Muscle layer of duodenum (tissue), 2 donors: ENCODE measurements around the gene COL15A1.
"Not testable (repeated sequence)": the region's sequence is repeated elsewhere in the genome, so short reads cannot be mapped to it uniquely, and the experiment has no call there.

Experiments used
- H3K27ac ChIP-seq: one replicate; pipeline ENCODE4 v1.7.0; 2013; ENCODE audit warnings: mild to moderate bottlenecking, low read length
- H3K27me3 ChIP-seq: one replicate; pipeline ENCODE4 v1.7.0; 2013; ENCODE audit warnings: low read depth, mild to moderate bottlenecking, control low read depth, low read length
- H3K36me3 ChIP-seq, 2 donors: one replicate each; pipeline ENCODE4 v1.7.0; 2013; ENCODE audit warnings: low read length in 2 of 2, control low read depth in 1 of 2, mild to moderate bottlenecking in 1 of 2; ENCODE audit not compliant: insufficient read depth in 2 of 2, control insufficient read depth in 1 of 2
- H3K4me1 ChIP-seq, 2 donors: one replicate each; pipeline ENCODE4 v1.7.0; 2013; ENCODE audit warnings: low read length in 2 of 2, mild to moderate bottlenecking in 2 of 2, control low read depth in 1 of 2, moderate library complexity in 1 of 2; ENCODE audit not compliant: insufficient read depth in 2 of 2, control insufficient read depth in 1 of 2
- H3K4me3 ChIP-seq, 2 donors: one replicate each; pipeline ENCODE4 v1.7.0; 2013; ENCODE audit warnings: low read length in 2 of 2, low read depth in 1 of 2, mild to moderate bottlenecking in 1 of 2
- H3K9me3 ChIP-seq, 2 donors: one replicate each; pipeline ENCODE4 v1.7.0; 2013; ENCODE audit warnings: low read length in 2 of 2, control low read depth in 1 of 2, mild to moderate bottlenecking in 1 of 2; ENCODE audit not compliant: control insufficient read depth in 1 of 2
- donor health status: healthy.

COL15A1 gene

GRCh38 chr9:99006979-99007378 is 63.3 kb downstream of the COL15A1 start:
- no peak overlapping the region for H3K4me3 ChIP-seq
- H3K27ac ChIP-seq, result no peak overlapping the region
- peaks cover 3 to 23% of the 10 kb centered on the region in 2 donors for H3K36me3 ChIP-seq
- no peaks in the 10 kb centered on the region for H3K27me3 ChIP-seq
- H3K4me1 ChIP-seq, result no peaks in the 10 kb centered on the region
- H3K9me3 ChIP-seq, result no peaks in the 10 kb centered on the region

GRCh38 chr9:99008203-99008602 is 64.5 kb downstream of the COL15A1 start:
- peaks cover 3 to 23% of the 10 kb centered on the region in 2 donors for H3K36me3 ChIP-seq
- no peaks in the 10 kb centered on the region for H3K9me3 ChIP-seq
- no peaks in the 10 kb centered on the region for H3K27me3 ChIP-seq
- no peak overlapping the region for H3K27ac ChIP-seq
- no peak overlapping the region for H3K4me3 ChIP-seq
- H3K4me1 ChIP-seq, result no peaks in the 10 kb centered on the region

GRCh38 chr9:99010393-99010792 is 66.7 kb downstream of the COL15A1 start:
- not testable (repeated sequence) for H3K4me1 ChIP-seq, H3K9me3 ChIP-seq, H3K4me3 ChIP-seq, H3K27me3 ChIP-seq, H3K27ac ChIP-seq
- H3K36me3 ChIP-seq, result peaks cover 0 to 13% of the 10 kb centered on the region in 2 donors

GRCh38 chr9:99011161-99011709 is 67.5 kb downstream of the COL15A1 start:
- no peaks in the 10 kb centered on the region for H3K27me3 ChIP-seq
- peaks cover 5 to 19% of the 10 kb centered on the region in 2 donors for H3K36me3 ChIP-seq
- no peaks in the 10 kb centered on the region for H3K4me1 ChIP-seq
- H3K4me3 ChIP-seq, result no peak overlapping the region
- H3K27ac ChIP-seq, result no peak overlapping the region
- H3K9me3 ChIP-seq, result no peaks in the 10 kb centered on the region

- Histone ChIP-seq H3K27ac (no peak overlapping the region), H3K4me3 (no peak overlapping the region), H3K36me3 (peaks cover 5 to 22% of the 10 kb centered on the region in 2 donors), H3K9me3 (no peaks in the 10 kb centered on the region), H3K27me3 (no peaks in the 10 kb centered on the region), H3K4me1 (no peaks in the 10 kb centered on the region)
Observed at GRCh38 chr9:99012957-99013512, 69.3 kb downstream of the COL15A1 start.

- no peak overlapping the region for H3K4me3 ChIP-seq
- H3K4me1 ChIP-seq, result no peaks in the 10 kb centered on the region
- H3K27me3 ChIP-seq, result no peaks in the 10 kb centered on the region
- H3K9me3 ChIP-seq, result no peaks in the 10 kb centered on the region
- H3K36me3 ChIP-seq, result peaks cover 5 to 22% of the 10 kb centered on the region in 2 donors
- no peak overlapping the region for H3K27ac ChIP-seq
Observed at GRCh38 chr9:99013550-99013949, 69.8 kb downstream of the COL15A1 start.

- Histone ChIP-seq H3K27me3 (no peaks in the 10 kb centered on the region), H3K27ac (no peak overlapping the region), H3K4me1 (no peaks in the 10 kb centered on the region), H3K36me3 (peaks cover 5 to 22% of the 10 kb centered on the region in 2 donors), H3K9me3 (no peaks in the 10 kb centered on the region), H3K4me3 (no peak overlapping the region)
Observed at GRCh38 chr9:99015448-99015847, 71.7 kb downstream of the COL15A1 start.

GRCh38 chr9:99015890-99016289 is 72.2 kb downstream of the COL15A1 start:
- H3K27ac ChIP-seq, result no peak overlapping the region
- H3K36me3 ChIP-seq, result peaks cover 5 to 22% of the 10 kb centered on the region in 2 donors
- no peaks in the 10 kb centered on the region for H3K4me1 ChIP-seq
- no peaks in the 10 kb centered on the region for H3K27me3 ChIP-seq
- H3K9me3 ChIP-seq, result no peaks in the 10 kb centered on the region
- no peak overlapping the region for H3K4me3 ChIP-seq

- Histone ChIP-seq H3K4me1 (no peaks in the 10 kb centered on the region), H3K27ac (no peak overlapping the region), H3K36me3 (peaks cover 5 to 26% of the 10 kb centered on the region in 2 donors), H3K9me3 (no peaks in the 10 kb centered on the region), H3K4me3 (no peak overlapping the region), H3K27me3 (no peaks in the 10 kb centered on the region)
Observed at GRCh38 chr9:99016681-99017387, 73.1 kb downstream of the COL15A1 start.

GRCh38 chr9:99018653-99019052 is 74.9 kb downstream of the COL15A1 start:
- H3K27ac ChIP-seq, result peak overlapping the region; percentile 74

GRCh38 chr9:99019510-99020331 is 76.0 kb downstream of the COL15A1 start:
- Histone ChIP-seq H3K4me1 (peaks cover 4 to 13% of the 10 kb centered on the region in 2 donors), H3K9me3 (no peaks in the 10 kb centered on the region), H3K27me3 (no peaks in the 10 kb centered on the region), H3K36me3 (peaks cover 5 to 34% of the 10 kb centered on the region in 2 donors), H3K4me3 (no peak overlapping the region), H3K27ac (peak overlapping the region; percentile 82)

More at GRCh38 chr9:99018653-99019052, 74.9 kb downstream of the COL15A1 start:
- Histone ChIP-seq H3K4me1 (peaks cover 2 to 9% of the 10 kb centered on the region in 2 donors), H3K9me3 (no peaks in the 10 kb centered on the region), H3K4me3 (no peak overlapping the region), H3K27me3 (no peaks in the 10 kb centered on the region), H3K36me3 (peaks cover 5 to 33% of the 10 kb centered on the region in 2 donors)
